Hepatocyte (in vitro differentiated cells): Measurements from ENCODE around the gene SH3BP2. TPM values are rescaled to one million over a fixed set of nuclear protein-coding genes. Genes with fewer than 3 reads are reported as not detected.

Experiments used
- DNase-seq: peaks from one replicate; pipeline ENCODE4 v3.0.0-alpha.2; 2016; ENCODE audit warnings: low spot score
- H2AFZ ChIP-seq: fragments of 200-600 bp; sonication (generic); 2 replicates; pipeline ENCODE4 v1.6.0; 2016; ENCODE audit warnings: antibody characterized with exemption, mild to moderate bottlenecking
- H3K27ac ChIP-seq: fragments of 200-600 bp; sonication (generic); 2 replicates; pipeline ENCODE4 v1.5.1; 2016; ENCODE audit warnings: mild to moderate bottlenecking
- H3K27me3 ChIP-seq: fragments of 200-600 bp; sonication (generic); 2 replicates; pipeline ENCODE4 v1.6.1; 2016
- H3K36me3 ChIP-seq: fragments of 200-600 bp; sonication (generic); replicated peaks from 2 replicates; pipeline ENCODE4 v1.5.1; 2016; ENCODE audit warnings: low read depth; ENCODE audit not compliant: insufficient read depth
- H3K4me1 ChIP-seq: fragments of 200-600 bp; sonication (generic); 2 replicates; pipeline ENCODE4 v1.5.1; 2016; ENCODE audit warnings: mild to moderate bottlenecking, moderate library complexity; ENCODE audit not compliant: insufficient read depth
- H3K4me2 ChIP-seq: fragments of 200-600 bp; sonication (generic); 2 replicates; pipeline ENCODE4 v1.6.0; 2016
- H3K4me3 ChIP-seq: fragments of 200-600 bp; sonication (generic); 2 replicates; pipeline ENCODE4 v1.5.1; 2016; ENCODE audit warnings: mild to moderate bottlenecking
- H3K79me2 ChIP-seq: fragments of 200-600 bp; sonication (generic); 2 replicates; pipeline ENCODE4 v1.6.0; 2017; ENCODE audit warnings: mild to moderate bottlenecking
- H3K9me2 ChIP-seq: fragments of 200-600 bp; sonication (generic); replicated peaks from 2 replicates; pipeline ENCODE4 v1.6.0; 2017; ENCODE audit warnings: mild to moderate bottlenecking; ENCODE audit not compliant: insufficient read depth
- H3K9me3 ChIP-seq: fragments of 200-600 bp; sonication (generic); 2 replicates; pipeline ENCODE4 v1.5.1; 2016; ENCODE audit warnings: low read depth, mild to moderate bottlenecking
- H4K20me1 ChIP-seq: fragments of 200-600 bp; sonication (generic); 2 replicates; pipeline ENCODE4 v1.6.0; 2016; ENCODE audit warnings: mild to moderate bottlenecking; ENCODE audit not compliant: insufficient read depth, poor library complexity, severe bottlenecking
- CTCF ChIP-seq: fragments of 200-600 bp; sonication (generic); IDR thresholded peaks from 2 replicates; pipeline ENCODE4 v1.5.1; 2016; ENCODE audit warnings: antibody characterized with exemption, mild to moderate bottlenecking; ENCODE audit not compliant: poor library complexity
- EZH2 ChIP-seq: fragments of 200-600 bp; sonication (generic); IDR thresholded peaks from 2 replicates; pipeline ENCODE4 v1.6.1; 2016; ENCODE audit warnings: antibody characterized with exemption, mild to moderate bottlenecking, borderline replicate concordance
- EZH2phosphoT487 ChIP-seq: fragments of 200-600 bp; sonication (generic); IDR thresholded peaks from one replicate; pipeline ENCODE4 v1.6.1; 2018; ENCODE audit warnings: antibody characterized with exemption, mild to moderate bottlenecking, low read depth, moderate library complexity; ENCODE audit not compliant: unreplicated experiment, severe bottlenecking
- WGBS: methylation state at CpG from one replicate; pipeline ENCODE4 v1.1.6; 2016; ENCODE audit warnings: low lambda C conversion rate; ENCODE audit errors: missing lambda C conversion rate; 5-methylcytosine and 5-hydroxymethylcytosine counted together
- polyA plus RNA-seq: library from polyadenylated mRNA; unstranded; fragments of >200 nt; fragmentation: Nextera tagmentation; extraction: Ambion mirVana; gene quantifications from 2 replicates; pipeline ENCODE4 v1.2.1, GENCODE V29; 2016
- total RNA-seq: library from RNA; depleted of rRNA; stranded (reverse); fragments of >200 nt; gene quantifications from 2 replicates; pipeline ENCODE4 v1.2.3, GENCODE V29; 2014

The SH3BP2 gene
- total and polyA plus RNA-seq, 2 experiments from 2014 or later, result 24.3 to 25.7 TPM

GRCh38 chr4:2820216-2820982, 27.5 kb downstream of the SH3BP2 start:
- Histone ChIP-seq H2AFZ (no peak overlapping the region), H3K27ac (no peak overlapping the region), H3K79me2 (peaks cover 29% of the 10 kb centered on the region), H3K36me3 (no peaks in the 10 kb centered on the region), H3K27me3 (no peaks in the 10 kb centered on the region), H3K9me2 (no peaks in the 10 kb centered on the region), H3K4me3 (no peak overlapping the region), H3K9me3 (peaks cover 8% of the 10 kb centered on the region), H3K4me1 (peaks cover 4% of the 10 kb centered on the region), H4K20me1 (peaks cover 2% of the 10 kb centered on the region), H3K4me2 (no peak overlapping the region)
- TF ChIP-seq EZH2phosphoT487 (no peak), CTCF (no peak), EZH2 (no peak)
- DNase-seq, result no peak
- 89% methylated on average over 13 of the region's 13 CpGs for WGBS

DNA sequence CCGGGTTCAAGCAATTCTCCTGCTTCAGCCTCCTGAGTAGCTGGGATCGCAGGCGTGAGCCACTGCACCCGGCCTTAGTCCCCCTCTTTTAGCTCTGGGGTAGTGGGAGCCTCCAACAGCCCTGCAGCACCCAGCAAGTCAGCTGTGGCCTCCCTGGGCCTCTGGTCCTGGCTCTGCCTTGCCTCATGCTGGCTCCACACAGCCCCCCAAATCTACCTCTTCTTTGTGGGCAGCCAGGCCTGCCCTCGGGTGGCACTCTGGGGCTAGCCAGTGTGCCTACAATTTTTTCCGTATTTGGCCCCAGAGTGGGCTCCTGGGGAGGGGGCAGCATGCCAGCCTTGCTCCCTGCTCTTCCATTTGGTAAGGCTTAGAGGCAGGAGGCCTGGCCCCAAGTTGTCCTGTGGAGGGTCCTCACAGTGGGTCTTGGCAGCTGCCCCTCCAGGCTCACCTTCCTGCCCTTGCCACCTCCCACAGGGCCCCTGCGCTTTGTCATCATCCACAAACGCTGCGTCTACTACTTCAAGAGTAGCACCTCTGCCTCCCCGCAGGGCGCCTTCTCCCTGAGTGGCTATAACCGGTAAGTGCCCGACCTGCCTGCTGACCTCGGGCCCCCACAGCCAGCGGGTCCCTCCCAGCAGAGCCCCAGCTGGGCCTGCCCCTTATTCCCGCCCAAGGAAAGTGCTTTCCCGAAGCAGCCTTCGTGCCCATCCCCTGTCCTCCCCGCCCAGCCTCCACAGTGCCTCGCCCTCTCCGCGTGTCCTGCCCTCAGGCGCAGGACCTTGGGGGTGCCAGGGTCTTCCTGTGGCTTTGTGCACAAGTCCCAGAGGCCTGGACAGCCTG, 29.8 kb downstream of the SH3BP2 start:
- no peaks in the 10 kb centered on the region for H3K36me3 ChIP-seq
- DNase-seq, result no peak
- H4K20me1 ChIP-seq, result peaks cover 2% of the 10 kb centered on the region
- H3K4me1 ChIP-seq, result peaks cover 1% of the 10 kb centered on the region
- TF ChIP-seq EZH2phosphoT487 (no peak), EZH2 (no peak), CTCF (no peak)
- H3K27me3 ChIP-seq, result no peaks in the 10 kb centered on the region
- H3K9me2 ChIP-seq, result no peaks in the 10 kb centered on the region
- WGBS, result 94% methylated on average over 23 of the region's 23 CpGs
- H3K4me3 ChIP-seq, result no peak overlapping the region
- H3K27ac ChIP-seq, result no peak overlapping the region
- no peaks in the 10 kb centered on the region for H3K9me3 ChIP-seq
- H3K4me2 ChIP-seq, result no peak overlapping the region
- H3K79me2 ChIP-seq, result peaks cover 25% of the 10 kb centered on the region
- no peak overlapping the region for H2AFZ ChIP-seq

- Histone ChIP-seq H3K36me3 (no peaks in the 10 kb centered on the region), H3K27me3 (no peaks in the 10 kb centered on the region), H2AFZ (no peak overlapping the region), H3K9me2 (no peaks in the 10 kb centered on the region), H3K4me3 (no peak overlapping the region), H3K79me2 (peaks cover 23% of the 10 kb centered on the region), H3K9me3 (no peaks in the 10 kb centered on the region), H3K4me1 (no peaks in the 10 kb centered on the region), H3K4me2 (no peak overlapping the region), H3K27ac (no peak overlapping the region), H4K20me1 (peaks cover 2% of the 10 kb centered on the region)
- DNase-seq, result no peak
- whole genome bisulfite sequencing, result 93% methylated on average over 4 of the region's 4 CpGs
- no peak for TF ChIP-seq EZH2
- no peak for TF ChIP-seq CTCF
- TF ChIP-seq EZH2phosphoT487, result no peak
Observed at GRCh38 chr4:2823301-2823670, 30.4 kb downstream of the SH3BP2 start.
